Psoas muscle (tissue), 8 donors: ENCODE data around the gene TECTA. TPM values are rescaled to one million over a fixed set of nuclear protein-coding genes. Genes with fewer than 3 reads are reported as not detected.

Experiments
- ATAC-seq, 4 donors: fragments of 200-7000 bp; cut with Tn5 transposase; one replicate each; pipeline ENCODE4 v1.9.1; 2020; ENCODE audit warnings: moderate library complexity in 3 of 4, mild to moderate bottlenecking in 2 of 4
- DNase-seq, 2 donors: peaks; one replicate each; pipeline ENCODE4 v3.0.0-alpha.2; 2020
- H3K27ac ChIP-seq: fragments of 200-600 bp; one replicate; pipeline ENCODE4 v1.8.0; 2022
- H3K27me3 ChIP-seq, 3 donors: fragments of 200-600 bp in 1 of 3; one replicate each; pipeline versions ENCODE4 v1.6.1 to v1.8.0; 2013 to 2022; ENCODE audit warnings: low read length in 2 of 3, mild to moderate bottlenecking in 2 of 3, moderate library complexity in 1 of 3; ENCODE audit not compliant: insufficient read depth in 3 of 3
- H3K36me3 ChIP-seq, 2 donors: fragments of 200-600 bp in 1 of 2; one replicate each; pipeline versions ENCODE4 v1.6.1 to v1.8.0; 2013 to 2022; ENCODE audit warnings: low read depth in 1 of 2, mild to moderate bottlenecking in 1 of 2, moderate library complexity in 1 of 2; ENCODE audit not compliant: insufficient read depth in 1 of 2
- H3K4me1 ChIP-seq: fragments of 200-600 bp; one replicate; pipeline ENCODE4 v1.8.0; 2022
- H3K4me3 ChIP-seq: fragments of 200-600 bp; one replicate; pipeline ENCODE4 v1.8.0; 2022; ENCODE audit warnings: mild to moderate bottlenecking
- H3K9me3 ChIP-seq: fragments of 200-600 bp; one replicate; pipeline ENCODE4 v1.8.0; 2022
- WGBS, 3 donors: extraction: QIAGEN DNeasy Blood & Tissue Kit; methylation state at CpG; one replicate each; pipeline versions ENCODE4 v1.1.6 to v1.1.7; 2013; 5-methylcytosine and 5-hydroxymethylcytosine counted together
- intact Hi-C, 2 donors: fragments of 100-400 bp; cut with DNase I; formaldehyde crosslinking; loops; one replicate each; pipeline versions ENCODE4 v1.11.0 to v1.14.2; 2022
- polyA plus RNA-seq, 3 donors: library from polyadenylated mRNA; stranded (reverse); fragments of 200-250 nt; gene quantifications; one replicate each; pipeline ENCODE4 v1.2.3, GENCODE V29; 2013
- total RNA-seq, 4 donors: library from RNA; stranded (reverse); fragmentation: NEBNext Ultra II Directional in 2 of 4; extraction: Animal tissue kit (Norgen Biotek cat#: 25700) in 2 of 4; gene quantifications; one replicate each; pipeline versions ENCODE4 v1.2.1 to v1.2.4, GENCODE V29; 2021 to 2023
- TF ChIP-seq, protein P1 (sequence below): fragments of 200-600 bp; IDR thresholded peaks from one replicate; pipeline ENCODE4 v1.8.0; 2022; ENCODE audit warnings: antibody characterized with exemption
- donor health status: healthy with polysubstance abuse.
- donor health status: DM: no; HTN: no; CAD: no; lungs with moderate emphysema.
- donor health status: Bipolar disorder and iron deficiency.
- donor health status: healthy.
- donor health status: DM: yes; HTN: yes; CAD: no.
- donor health status: DM: no; HTN: no; CAD: no.
- donor health status: DM: no; HTN: no; CAD: no.
- donor health status: DM: yes; HTN: yes; CAD: no.

Gene TECTA
- total and polyA plus RNA-seq, 7 donors: 0.10 to 2.6 (median 0.30) TPM

DNA sequence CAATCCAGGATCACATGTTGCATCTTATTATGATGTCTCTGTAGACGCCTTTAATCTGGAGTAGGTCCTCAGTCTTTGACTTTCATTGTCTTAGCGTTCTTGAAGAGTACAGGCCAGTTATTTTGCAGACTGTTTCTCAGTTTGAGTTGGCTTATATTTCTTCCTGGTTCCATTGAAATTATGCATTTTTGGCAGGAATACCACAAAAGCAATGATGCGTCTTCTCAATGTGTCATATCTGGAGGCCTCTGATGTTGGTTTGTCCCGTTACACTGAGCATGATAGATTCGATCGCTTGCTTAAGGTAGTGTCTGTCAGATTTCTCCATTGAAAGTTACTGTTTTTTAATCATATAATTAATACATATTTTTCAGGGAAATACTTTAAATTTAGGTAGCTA lies 30.6 kb downstream of the TECTA start:
- no peaks in the 10 kb centered on the region for H3K36me3 ChIP-seq
- intact Hi-C loops: no loop called here
- no peaks in the 10 kb centered on the region for H3K9me3 ChIP-seq
- no peaks in the 10 kb centered on the region for H3K27me3 ChIP-seq
- no peak overlapping the region for H3K4me3 ChIP-seq
- 89 to 94% (median 91%) methylated on average over 6 of the region's 6 CpGs for WGBS, 3 donors
- no peak overlapping the region for H3K27ac ChIP-seq
- no peak for DNase-seq
- TF ChIP-seq, protein P1, sequence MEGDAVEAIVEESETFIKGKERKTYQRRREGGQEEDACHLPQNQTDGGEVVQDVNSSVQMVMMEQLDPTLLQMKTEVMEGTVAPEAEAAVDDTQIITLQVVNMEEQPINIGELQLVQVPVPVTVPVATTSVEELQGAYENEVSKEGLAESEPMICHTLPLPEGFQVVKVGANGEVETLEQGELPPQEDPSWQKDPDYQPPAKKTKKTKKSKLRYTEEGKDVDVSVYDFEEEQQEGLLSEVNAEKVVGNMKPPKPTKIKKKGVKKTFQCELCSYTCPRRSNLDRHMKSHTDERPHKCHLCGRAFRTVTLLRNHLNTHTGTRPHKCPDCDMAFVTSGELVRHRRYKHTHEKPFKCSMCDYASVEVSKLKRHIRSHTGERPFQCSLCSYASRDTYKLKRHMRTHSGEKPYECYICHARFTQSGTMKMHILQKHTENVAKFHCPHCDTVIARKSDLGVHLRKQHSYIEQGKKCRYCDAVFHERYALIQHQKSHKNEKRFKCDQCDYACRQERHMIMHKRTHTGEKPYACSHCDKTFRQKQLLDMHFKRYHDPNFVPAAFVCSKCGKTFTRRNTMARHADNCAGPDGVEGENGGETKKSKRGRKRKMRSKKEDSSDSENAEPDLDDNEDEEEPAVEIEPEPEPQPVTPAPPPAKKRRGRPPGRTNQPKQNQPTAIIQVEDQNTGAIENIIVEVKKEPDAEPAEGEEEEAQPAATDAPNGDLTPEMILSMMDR: no peak
- H3K4me1 ChIP-seq: no peaks in the 10 kb centered on the region
- no peak for ATAC-seq

DNA sequence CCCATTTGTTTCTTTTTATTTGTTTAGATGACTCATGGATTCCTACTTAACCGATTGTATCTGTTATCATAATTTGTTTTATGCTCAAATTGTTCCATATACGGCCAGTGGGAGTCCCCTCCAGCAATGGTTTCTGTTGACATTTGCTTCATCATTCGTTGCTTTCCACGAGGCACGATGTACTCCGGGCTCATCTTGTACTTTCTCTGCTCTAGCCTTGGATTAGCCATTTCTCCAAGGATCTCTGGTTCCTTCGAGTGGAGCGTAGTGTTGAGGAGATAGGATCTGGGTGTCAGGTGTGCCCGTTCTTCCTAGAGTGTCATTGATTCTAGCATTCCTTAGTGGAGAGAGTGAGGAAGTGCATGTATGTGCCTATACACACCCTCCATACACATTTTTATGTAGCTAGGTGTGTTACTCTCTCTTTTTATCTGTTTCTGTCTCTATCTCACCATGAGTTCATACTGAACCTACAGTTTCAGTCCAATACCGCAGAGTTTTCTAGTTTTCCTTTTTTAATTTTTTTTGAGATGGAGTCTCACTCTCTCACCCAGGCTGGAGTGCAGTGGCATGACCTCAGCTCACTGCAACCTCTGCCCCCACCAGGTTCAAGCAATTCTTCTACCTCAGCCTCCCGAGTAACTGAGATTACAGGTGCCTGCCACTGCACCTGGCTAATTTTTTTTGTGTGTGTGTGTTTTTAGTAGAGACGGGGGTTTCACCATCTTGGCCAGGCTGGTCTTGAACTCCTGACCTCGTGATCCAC lies 31.4 kb downstream of the TECTA start:
- TF ChIP-seq, protein P1: no peak
- 86 to 90% (median 89%) methylated on average over 13 of the region's 13 CpGs for WGBS, 3 donors
- DNase-seq: no peak
- ATAC-seq: no peak
- Histone ChIP-seq H3K27ac (no peak overlapping the region), H3K9me3 (no peaks in the 10 kb centered on the region), H3K36me3 (no peaks in the 10 kb centered on the region), H3K27me3 (no peaks in the 10 kb centered on the region), H3K4me3 (no peak overlapping the region), H3K4me1 (no peaks in the 10 kb centered on the region)
- intact Hi-C loops: no loop called here

GRCh38 chr11:121134741-121135312 lies 33.8 kb downstream of the TECTA start:
- Histone ChIP-seq H3K27ac (no peak overlapping the region), H3K9me3 (no peaks in the 10 kb centered on the region), H3K36me3 (no peaks in the 10 kb centered on the region), H3K27me3 (no peaks in the 10 kb centered on the region), H3K4me3 (no peak overlapping the region), H3K4me1 (no peaks in the 10 kb centered on the region)
- TF ChIP-seq, protein P1: no peak
- 19 to 44% (median 31%) methylated on average over 10 of the region's 10 CpGs for WGBS, 3 donors
- ATAC-seq (peak in 3 of 4 donors; percentile 52 to 69 (median 65)), DNase-seq (no peak)
- intact Hi-C loops: no loop called here

DNA sequence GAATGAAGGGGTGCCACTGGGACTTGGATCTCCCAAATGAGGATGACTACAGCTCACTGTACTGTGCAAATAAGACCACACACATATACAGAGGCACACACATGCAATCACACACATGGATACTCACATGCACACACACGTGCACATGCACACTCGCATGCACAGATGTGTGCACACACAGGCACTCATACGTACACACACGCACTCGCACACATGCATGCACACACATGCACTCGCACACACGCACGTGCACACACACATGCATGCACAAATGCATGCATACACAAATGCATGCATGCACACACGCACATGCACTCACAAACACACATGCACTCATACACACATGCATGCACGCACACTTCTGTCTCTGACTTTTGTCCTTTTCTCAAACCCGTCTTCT lies 36.0 kb downstream of the TECTA start:
- Histone ChIP-seq H3K27me3 (no peaks in the 10 kb centered on the region), H3K4me3 (no peak overlapping the region), H3K4me1 (no peaks in the 10 kb centered on the region), H3K36me3 (no peaks in the 10 kb centered on the region), H3K27ac (no peak overlapping the region), H3K9me3 (no peaks in the 10 kb centered on the region)
- DNase-seq: no peak
- TF ChIP-seq, protein P1: no peak
- intact Hi-C loops: no loop called here
- 87 to 92% (median 87%) methylated on average over 11 of the region's 11 CpGs for WGBS, 3 donors
- no peak for ATAC-seq
